ENCODE results near the gene IFNGR2.

DNA sequence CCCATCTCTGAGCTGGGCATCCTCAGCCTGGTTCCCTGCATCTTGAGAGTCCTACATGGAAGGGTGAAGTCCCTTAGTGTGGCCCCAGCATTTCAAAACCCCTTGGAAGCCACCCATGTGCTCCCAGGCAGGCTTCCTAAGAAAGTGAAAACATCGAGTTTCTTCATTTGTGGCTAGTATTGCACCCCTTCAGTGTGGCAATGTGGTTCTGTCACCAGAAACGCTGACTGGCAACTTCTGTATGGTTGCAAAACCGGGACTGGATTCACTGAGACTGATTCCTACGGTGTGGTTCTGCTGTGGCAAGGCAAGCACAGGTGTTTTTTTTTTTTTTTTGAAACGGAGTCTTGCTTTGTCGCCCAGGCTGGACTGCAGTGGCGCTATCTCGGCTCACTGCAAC is 9.0 kb upstream of the IFNGR2 start:
- TF ChIP-seq CTCF (IDR thresholded peaks at IDR 0.05) (no peak), POLR2A (IDR thresholded peaks at IDR 0.05) (no peak), EP300 (IDR thresholded peaks at IDR 0.05) (no peak)
